Effector memory CD4-positive, alpha-beta T cell (primary cell): ENCODE data around the gene CKLF.
A peak's percentile ranks its signal among the peaks of the same experiment; 100 is the strongest.

Experiments
- DNase-seq, 3 donors: peaks; one replicate each; pipeline ENCODE4 v3.0.0-alpha.2; 2020
- H3K27ac ChIP-seq: 2 replicates; pipeline ENCODE4 v1.7.0; 2013; ENCODE audit warnings: mild to moderate bottlenecking, low read length, moderate library complexity; ENCODE audit not compliant: insufficient read depth, poor library complexity, severe bottlenecking
- H3K27me3 ChIP-seq: replicated peaks from 2 replicates; pipeline ENCODE4 v1.7.0; 2013; ENCODE audit warnings: mild to moderate bottlenecking, low read length; ENCODE audit not compliant: insufficient read depth, control insufficient read depth, poor library complexity, severe bottlenecking
- H3K36me3 ChIP-seq: 2 replicates; pipeline ENCODE4 v1.7.0; 2013; ENCODE audit warnings: mild to moderate bottlenecking, low read length, moderate library complexity; ENCODE audit not compliant: control insufficient read depth, insufficient read depth
- H3K4me1 ChIP-seq: 2 replicates; pipeline ENCODE4 v1.7.0; 2013; ENCODE audit warnings: low read length, mild to moderate bottlenecking; ENCODE audit not compliant: control insufficient read depth, insufficient read depth, poor library complexity, severe bottlenecking
- H3K4me3 ChIP-seq: 2 replicates; pipeline ENCODE4 v1.7.0; 2013; ENCODE audit warnings: low read length, low read depth, mild to moderate bottlenecking; ENCODE audit not compliant: insufficient read depth, poor library complexity, severe bottlenecking
- H3K9me3 ChIP-seq: 2 replicates; pipeline ENCODE4 v1.7.0; 2013; ENCODE audit warnings: mild to moderate bottlenecking, low read length, moderate library complexity; ENCODE audit not compliant: control insufficient read depth

Gene CKLF

DNA sequence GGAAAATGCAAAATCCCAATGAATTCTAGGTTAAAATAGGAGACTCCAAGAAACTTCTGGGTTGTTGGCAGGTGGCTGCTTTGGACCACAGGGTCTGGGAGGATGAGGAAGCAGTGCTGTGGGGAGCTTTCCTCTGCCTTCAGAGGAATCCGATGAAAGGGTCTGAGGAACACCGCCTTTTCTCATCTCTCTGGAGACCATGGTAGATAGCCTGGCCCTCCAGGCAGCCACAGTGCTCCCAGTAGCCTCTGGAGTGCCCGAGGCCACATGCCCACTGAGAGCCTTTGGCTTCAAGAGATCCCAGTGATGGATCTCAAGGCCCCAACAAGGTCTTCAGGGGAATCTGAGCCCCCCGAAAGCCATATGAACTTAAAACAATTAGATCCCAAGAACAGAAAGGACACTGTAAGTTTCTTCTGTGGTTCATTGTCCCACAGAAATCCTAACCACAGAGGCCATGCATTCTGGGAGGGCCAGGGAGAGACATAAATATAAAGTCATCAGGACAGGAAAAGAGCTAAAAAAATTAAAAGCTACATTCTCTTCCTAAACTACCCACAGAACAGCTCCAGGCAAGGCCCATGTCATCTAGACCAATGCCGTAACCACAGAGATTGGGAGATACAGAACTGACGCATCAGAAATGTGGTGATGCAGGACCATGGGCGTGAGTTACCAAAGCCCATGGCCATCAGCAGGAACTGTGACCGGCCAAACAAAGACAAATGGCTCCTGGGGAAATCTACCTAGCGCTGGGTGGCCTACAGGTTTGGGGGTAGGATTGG, 26.8 kb upstream of the CKLF start:
- no peaks in the 10 kb centered on the region for H3K36me3 ChIP-seq
- no peak overlapping the region for H3K4me3 ChIP-seq
- no peaks in the 10 kb centered on the region for H3K27me3 ChIP-seq
- H3K9me3 ChIP-seq, result no peaks in the 10 kb centered on the region
- no peak for DNase-seq
- H3K4me1 ChIP-seq, result peaks cover 54% of the 10 kb centered on the region
- H3K27ac ChIP-seq, result peak overlapping the region; percentile 37

DNA sequence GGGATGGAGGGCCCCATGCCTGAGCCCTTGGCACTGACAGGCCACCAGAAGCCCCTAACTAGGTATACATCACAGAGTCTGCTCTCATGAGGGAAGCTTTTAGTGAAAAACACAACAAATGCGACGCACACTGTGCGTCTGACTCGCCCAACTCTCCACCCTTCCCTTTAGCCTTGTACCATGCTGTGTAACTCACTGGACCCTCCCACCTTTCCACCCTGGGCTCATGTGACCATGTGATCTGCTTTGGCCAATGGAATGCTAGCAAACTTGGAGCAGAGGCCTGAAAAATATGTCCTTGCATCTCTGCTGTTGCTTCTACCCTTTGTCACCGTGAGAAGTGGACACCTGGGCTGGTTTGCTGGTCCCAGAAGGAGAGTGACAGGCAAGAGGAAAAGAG, 24.1 kb upstream of the CKLF start:
- Histone ChIP-seq H3K9me3 (no peaks in the 10 kb centered on the region), H3K4me3 (no peak overlapping the region), H3K27ac (no peak overlapping the region), H3K27me3 (no peaks in the 10 kb centered on the region), H3K36me3 (no peaks in the 10 kb centered on the region), H3K4me1 (peaks cover 27% of the 10 kb centered on the region)
- DNase-seq, result no peak

DNA sequence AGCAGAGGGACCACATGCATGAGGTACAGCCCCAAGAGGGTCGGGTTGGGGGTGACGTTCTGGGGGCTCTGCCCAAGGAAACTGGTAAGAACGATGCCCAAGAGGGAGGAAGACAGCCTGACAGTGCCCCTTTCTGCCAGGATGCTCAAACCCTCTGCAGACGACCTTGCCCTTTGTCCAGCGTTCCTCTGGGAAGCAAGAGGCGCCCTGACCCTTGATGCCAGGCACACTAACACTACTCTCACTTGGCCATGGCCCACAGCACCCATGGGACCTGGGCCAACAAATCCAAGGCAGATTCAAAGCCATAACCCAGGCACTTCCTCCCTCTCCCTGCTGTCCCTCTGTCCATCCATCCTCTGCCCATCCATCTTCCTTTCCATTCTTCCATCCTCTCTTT, 22.9 kb upstream of the CKLF start:
- peaks cover 16% of the 10 kb centered on the region for H3K4me1 ChIP-seq
- no peak overlapping the region for H3K27ac ChIP-seq
- no peaks in the 10 kb centered on the region for H3K9me3 ChIP-seq
- no peaks in the 10 kb centered on the region for H3K27me3 ChIP-seq
- no peak overlapping the region for H3K4me3 ChIP-seq
- H3K36me3 ChIP-seq, result no peaks in the 10 kb centered on the region
- no peak for DNase-seq

DNA sequence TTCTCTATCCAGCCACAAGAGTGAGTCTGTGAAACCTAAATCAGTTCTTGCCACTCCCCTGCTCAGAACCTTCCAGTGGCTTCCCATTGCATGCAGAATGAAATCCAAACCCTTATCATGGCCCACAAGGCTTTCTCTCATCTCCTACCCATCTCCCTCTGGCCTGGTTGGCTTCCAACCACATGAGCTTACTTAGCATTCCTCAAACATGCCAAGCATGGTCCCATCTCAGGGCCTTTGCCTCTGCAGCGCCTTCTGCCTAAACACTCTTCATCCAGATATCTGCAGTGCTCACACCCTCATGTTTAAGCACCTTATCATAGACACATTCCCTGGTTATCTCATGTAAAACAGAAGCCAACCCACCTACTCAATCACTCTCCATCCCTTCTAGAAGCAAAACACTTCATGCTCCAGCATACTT, 18.0 kb upstream of the CKLF start:
- Histone ChIP-seq H3K36me3 (no peaks in the 10 kb centered on the region), H3K27me3 (no peaks in the 10 kb centered on the region), H3K4me3 (no peak overlapping the region), H3K9me3 (no peaks in the 10 kb centered on the region), H3K4me1 (no peaks in the 10 kb centered on the region), H3K27ac (no peak overlapping the region)
- DNase-seq, result no peak

DNA sequence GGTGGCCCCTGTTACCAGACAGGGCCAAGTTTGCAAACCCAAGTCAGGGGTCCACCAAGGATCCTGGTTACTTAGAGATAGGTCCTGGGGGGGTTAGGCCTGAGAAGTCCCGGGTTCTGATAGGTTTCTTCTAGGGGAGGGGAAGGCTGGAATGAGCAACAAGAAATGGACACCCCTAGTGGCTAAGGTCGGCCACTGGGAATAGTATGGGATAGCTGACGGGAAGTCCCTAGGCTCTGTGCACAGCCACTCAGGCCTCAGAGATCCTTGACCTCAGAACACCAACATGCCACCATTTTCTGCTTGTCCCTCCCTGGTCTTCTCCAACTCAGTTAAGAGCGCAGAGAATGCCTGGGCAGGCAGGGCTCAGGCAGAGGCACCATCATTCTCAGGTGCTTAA, 15.9 kb upstream of the CKLF start:
- Histone ChIP-seq H3K27ac (no peak overlapping the region), H3K4me1 (no peaks in the 10 kb centered on the region), H3K36me3 (no peaks in the 10 kb centered on the region), H3K4me3 (no peak overlapping the region), H3K9me3 (no peaks in the 10 kb centered on the region), H3K27me3 (no peaks in the 10 kb centered on the region)
- no peak for DNase-seq

DNA sequence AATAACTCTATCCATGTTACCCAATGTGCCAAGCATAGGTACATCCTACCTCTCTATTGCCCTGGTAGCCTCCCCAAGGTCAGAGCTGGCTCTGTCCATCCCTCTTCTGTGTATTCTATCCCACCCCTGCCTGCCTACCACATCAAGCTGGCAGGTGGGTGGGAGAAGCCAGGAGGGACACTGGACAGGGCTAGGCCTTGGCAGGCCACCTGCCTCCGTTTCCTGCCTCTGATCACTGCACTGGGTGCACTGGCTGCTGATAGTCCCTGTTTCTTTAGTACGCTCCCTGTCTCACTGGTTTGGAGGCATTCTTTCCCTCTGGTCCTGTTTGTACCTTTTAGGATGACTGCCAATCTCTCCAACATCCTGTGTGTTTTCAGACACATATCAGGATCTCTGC, 15.1 kb upstream of the CKLF start:
- Histone ChIP-seq H3K4me1 (no peaks in the 10 kb centered on the region), H3K27ac (no peak overlapping the region), H3K9me3 (no peaks in the 10 kb centered on the region), H3K4me3 (no peak overlapping the region), H3K36me3 (no peaks in the 10 kb centered on the region), H3K27me3 (no peaks in the 10 kb centered on the region)
- no peak for DNase-seq

DNA sequence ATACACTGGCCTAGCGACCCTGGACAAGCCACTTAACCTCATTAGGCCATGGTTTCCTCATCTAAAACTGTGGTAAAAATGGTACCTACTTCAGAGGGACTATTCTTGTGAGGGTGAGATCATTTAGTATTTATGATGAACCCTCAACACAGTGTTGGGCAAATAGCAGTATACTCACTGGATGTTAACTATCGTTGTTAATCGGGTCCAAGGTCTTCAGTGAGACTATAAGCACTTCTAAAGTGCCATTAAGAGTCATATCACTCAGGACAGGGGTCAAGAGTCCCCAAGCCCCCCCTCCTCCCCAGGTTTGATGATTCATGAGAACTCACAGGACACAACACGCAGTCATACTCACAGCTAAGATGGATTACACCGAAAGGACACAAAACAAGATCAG, 13.5 kb upstream of the CKLF start:
- no peak for DNase-seq
- H3K4me3 ChIP-seq, result no peak overlapping the region
- no peaks in the 10 kb centered on the region for H3K9me3 ChIP-seq
- H3K4me1 ChIP-seq, result no peaks in the 10 kb centered on the region
- H3K27me3 ChIP-seq, result no peaks in the 10 kb centered on the region
- no peaks in the 10 kb centered on the region for H3K36me3 ChIP-seq
- no peak overlapping the region for H3K27ac ChIP-seq

DNA sequence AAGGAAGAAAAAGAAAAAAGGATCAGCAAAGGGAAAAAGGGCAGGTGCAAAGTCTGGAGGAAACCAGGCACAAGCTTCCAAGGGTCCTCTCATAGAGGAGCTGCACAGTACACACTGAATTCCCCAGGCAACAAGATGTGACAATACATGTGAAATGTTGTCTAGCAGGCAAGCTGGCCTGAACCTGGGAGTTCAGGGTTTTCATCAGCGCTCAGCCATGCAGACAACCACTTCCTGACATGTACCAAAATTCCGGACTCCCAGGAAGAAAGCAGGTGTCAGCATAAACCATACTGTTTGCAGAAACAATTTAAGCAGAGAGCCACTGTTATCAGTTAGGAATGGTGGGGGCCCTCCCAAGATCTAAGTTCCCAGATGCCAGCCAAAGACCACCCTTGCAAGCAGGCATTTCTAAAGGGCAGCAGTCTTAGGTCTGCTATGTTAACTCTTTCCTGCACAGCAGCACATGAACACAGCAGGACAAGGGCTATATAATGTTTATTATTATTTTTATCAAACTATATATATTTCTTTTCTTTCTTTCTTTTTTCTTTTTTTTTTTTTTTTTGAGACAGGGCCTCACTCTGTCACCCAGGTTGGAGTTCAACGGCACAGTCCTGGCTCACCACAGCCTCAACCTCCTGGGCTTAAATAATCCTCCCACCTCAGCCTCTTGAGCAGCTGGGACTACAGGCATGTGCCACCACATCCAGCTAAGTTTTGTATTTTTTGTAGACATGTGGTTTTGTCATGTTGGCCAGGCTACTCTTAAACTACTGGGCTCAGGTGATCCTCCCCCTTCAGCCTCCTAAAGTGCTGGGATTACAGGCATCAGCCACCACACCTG, 12.5 kb upstream of the CKLF start:
- Histone ChIP-seq H3K36me3 (no peaks in the 10 kb centered on the region), H3K4me1 (no peaks in the 10 kb centered on the region), H3K27ac (peak overlapping the region; percentile 32), H3K27me3 (no peaks in the 10 kb centered on the region), H3K4me3 (no peak overlapping the region), H3K9me3 (no peaks in the 10 kb centered on the region)
- no peak for DNase-seq

DNA sequence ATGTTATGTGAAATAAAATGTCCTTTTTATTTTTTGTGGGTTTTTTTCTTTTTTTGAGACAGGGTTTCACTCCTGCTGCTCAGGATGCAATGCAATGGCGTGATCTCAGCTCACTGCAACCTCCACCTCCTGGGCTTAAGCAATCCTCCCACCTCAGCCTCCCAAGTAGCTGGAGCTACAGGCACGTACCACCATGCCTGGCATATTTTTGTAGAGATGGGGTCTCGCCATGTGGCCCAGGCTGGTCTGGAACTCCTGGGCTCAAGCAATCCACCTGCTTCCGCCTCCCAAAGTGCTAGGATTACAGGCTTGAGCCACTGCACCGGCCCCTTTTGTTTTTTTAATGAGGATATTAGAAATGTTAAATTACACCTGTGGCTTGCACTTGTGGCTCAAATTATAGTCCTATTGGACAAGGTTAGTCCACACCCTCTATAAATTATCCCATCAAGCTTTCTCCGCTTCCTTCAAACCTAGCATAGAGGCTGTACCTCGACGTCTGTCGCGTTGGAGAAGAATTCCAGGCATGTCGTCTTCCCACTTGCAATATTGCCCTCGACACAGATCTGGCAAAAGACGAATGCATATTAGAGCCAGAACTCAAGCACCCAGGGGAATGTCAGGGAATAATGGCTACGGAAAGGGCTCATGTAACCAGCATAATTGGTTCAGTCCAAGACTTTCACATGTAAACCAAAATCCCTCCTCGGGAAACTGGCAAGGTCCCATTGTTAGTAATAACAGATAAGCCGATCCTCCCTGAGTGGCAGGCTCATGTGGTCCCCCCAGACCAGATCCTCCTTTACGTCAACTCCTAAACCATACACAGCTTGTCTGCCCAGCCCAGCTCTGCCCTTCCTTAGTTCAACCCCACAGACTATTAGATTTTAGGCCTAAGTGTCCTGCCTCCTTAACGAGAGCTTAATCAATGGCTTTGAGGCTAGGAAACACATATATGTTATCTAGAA, 10.7 kb upstream of the CKLF start:
- no peaks in the 10 kb centered on the region for H3K36me3 ChIP-seq
- DNase-seq, result no peak

More for the DNA sequence above, 10.7 kb upstream of the CKLF start:
- H3K27me3 ChIP-seq, result no peaks in the 10 kb centered on the region
- H3K4me3 ChIP-seq, result no peak overlapping the region
- no peak overlapping the region for H3K27ac ChIP-seq
- no peaks in the 10 kb centered on the region for H3K9me3 ChIP-seq
- H3K4me1 ChIP-seq, result no peaks in the 10 kb centered on the region
